HCT116 (cell line): ENCODE measurements around the gene TCEANC2. TPM values are rescaled to one million over a fixed set of nuclear protein-coding genes. Genes with fewer than 3 reads are reported as not detected.

ENCODE experiments used
- ATAC-seq: fragments of 200-7000 bp; cut with Tn5 transposase; 2 replicates; pipeline ENCODE4 v1.9.1; 2020; ENCODE audit warnings: mild to moderate bottlenecking, moderate library complexity
- BruUV-seq: library from RNA; stranded (reverse); fragments of 400-500 nt; replicated peaks from 2 replicates; lab custom pipeline; 2021; lab: Mats Ljungman, UMichigan
- CTCF ChIA-PET: fragments of 300-600 bp; sonication (Branson Sonifier 250); formaldehyde crosslinking; loops from one replicate; lab custom pipeline; 2021; ENCODE audit warnings: antibody characterized with exemption; lab: Charles Lee
- POLR2A ChIA-PET: fragments of 300-600, 350-600 bp; sonication (Branson Sonifier 250); formaldehyde crosslinking; loops from one replicate; lab custom pipeline; 2021; ENCODE audit warnings: antibody characterized with exemption; lab: Charles Lee
- RAD21 ChIA-PET, 2 experiments: fragments of 300-600 bp; sonication (Branson Sonifier 250); formaldehyde crosslinking; loops; one replicate each; lab custom pipeline; 2023; ENCODE audit warnings: low total read pairs in 2 of 2; ENCODE audit not compliant: uncharacterized antibody in 2 of 2, unreplicated experiment in 2 of 2, low non-redundant PET in 1 of 2; lab: Charles Lee
- DNase-seq: peaks from one replicate; pipeline ENCODE4 v3.0.0-alpha.2; 2010; ENCODE audit warnings: low read depth, low spot score
- H2AFZ ChIP-seq: fragments of 200-600 bp; shearing (Covaris generic), sonication (generic); 2 replicates; pipeline ENCODE4 v1.6.1; 2017; ENCODE audit warnings: low read depth, mixed run types, mixed read lengths, antibody characterized with exemption, low read length; ENCODE audit not compliant: poor library complexity, severe bottlenecking
- H3K27ac ChIP-seq: 2 replicates; pipeline ENCODE4 v1.5.1; 2012; ENCODE audit warnings: low read depth, low read length
- H3K27me3 ChIP-seq: fragments of 200-600 bp; sonication (generic); 2 replicates; pipeline ENCODE4 v1.6.1; 2016; ENCODE audit warnings: mixed run types, low read length, mixed read lengths; ENCODE audit not compliant: insufficient read depth
- H3K36me3 ChIP-seq, 2 experiments: fragments of 200-500 bp in 1 of 2; fragments of 200-600 bp in 1 of 2; sonication (Bioruptor generic) in 1 of 2; sonication (generic) in 1 of 2; 2 replicates each; pipeline versions ENCODE4 v1.5.1 to v1.6.1; 2014 to 2016; ENCODE audit warnings: low read length in 2 of 2, inconsistent platforms in 1 of 2, mixed read lengths in 1 of 2, mixed run types in 1 of 2; ENCODE audit not compliant: insufficient read depth in 2 of 2, control insufficient read depth in 1 of 2
- H3K4me1 ChIP-seq, 2 experiments: fragments of 200-600 bp in 1 of 2; sonication (generic) in 1 of 2; 2 replicates each; pipeline versions ENCODE4 v1.5.1 to v1.6.1; 2012 to 2017; ENCODE audit warnings: low read length in 2 of 2, inconsistent platforms in 1 of 2, mild to moderate bottlenecking in 1 of 2, mixed read lengths in 1 of 2, mixed run types in 1 of 2, moderate library complexity in 1 of 2; ENCODE audit not compliant: insufficient read depth in 2 of 2, control insufficient read depth in 1 of 2
- H3K4me2 ChIP-seq: fragments of 200-600 bp; sonication (generic); 2 replicates; pipeline ENCODE4 v1.6.1; 2017; ENCODE audit warnings: mixed run types, low read length, mixed read lengths
- H3K4me3 ChIP-seq, 2 experiments: fragments of 200-600 bp in 1 of 2; sonication (generic) in 1 of 2; replicated peaks in 1 of 2; 2 replicates each; pipeline ENCODE4 v1.5.1; 2011 to 2016; ENCODE audit warnings: low read length in 2 of 2, control low read depth in 1 of 2, low read depth in 1 of 2, mild to moderate bottlenecking in 1 of 2, mixed read lengths in 1 of 2, mixed run types in 1 of 2
- H3K79me2 ChIP-seq: fragments of 200-600 bp; sonication (generic); 2 replicates; pipeline ENCODE4 v1.6.1; 2017; ENCODE audit warnings: mild to moderate bottlenecking, mixed run types, low read length, moderate library complexity, mixed read lengths; ENCODE audit not compliant: insufficient read depth
- H3K9ac ChIP-seq: fragments of 200-600 bp; sonication (generic); 2 replicates; pipeline ENCODE4 v1.6.1; 2016; ENCODE audit warnings: low read length, mixed read lengths
- H3K9me2 ChIP-seq: fragments of 200-600 bp; sonication (generic), shearing (Covaris generic); 2 replicates; pipeline ENCODE4 v1.6.1; 2017; ENCODE audit warnings: mixed run types, mild to moderate bottlenecking, moderate library complexity; ENCODE audit not compliant: insufficient read depth
- H3K9me3 ChIP-seq, 2 experiments: fragments of 200-500 bp in 1 of 2; fragments of 200-600 bp in 1 of 2; sonication (Bioruptor generic) in 1 of 2; sonication (generic) in 1 of 2; 2 replicates each; pipeline ENCODE4 v1.6.1; 2014 to 2017; ENCODE audit warnings: low read length in 2 of 2, mixed read lengths in 2 of 2, inconsistent platforms in 1 of 2, low read depth in 1 of 2, mild to moderate bottlenecking in 1 of 2, mixed run types in 1 of 2, moderate library complexity in 1 of 2; ENCODE audit not compliant: control insufficient read depth in 1 of 2, insufficient read depth in 1 of 2
- H4K20me1 ChIP-seq: fragments of 200-600 bp; sonication (generic), shearing (Covaris generic); 2 replicates; pipeline ENCODE4 v1.6.1; 2017; ENCODE audit warnings: mixed run types, mild to moderate bottlenecking, moderate library complexity; ENCODE audit not compliant: insufficient read depth
- CBX3 ChIP-seq: IDR thresholded peaks from 2 replicates; pipeline ENCODE4 v1.6.1; 2012; ENCODE audit warnings: low read depth
- CTCF ChIP-seq, 3 experiments: fragments of 200-600 bp in 1 of 3; sonication (generic) in 1 of 3; IDR thresholded peaks in 2 of 3; conservative IDR thresholded peaks in 1 of 3; 2 replicates each; pipeline ENCODE4 v1.5.1; 2012 to 2017; ENCODE audit warnings: low read depth in 2 of 3, low read length in 2 of 3, antibody characterized with exemption in 1 of 3, borderline replicate concordance in 1 of 3, control low read depth in 1 of 3, mild to moderate bottlenecking in 1 of 3, mixed read lengths in 1 of 3, mixed run types in 1 of 3, moderate library complexity in 1 of 3; ENCODE audit not compliant: insufficient read depth in 1 of 3
- ELF1 ChIP-seq: IDR thresholded peaks from 2 replicates; pipeline ENCODE4 v1.6.1; 2012; ENCODE audit warnings: low read depth, borderline replicate concordance
- EZH2 ChIP-seq: fragments of 200-600 bp; sonication (generic); IDR thresholded peaks from 2 replicates; pipeline ENCODE4 v1.6.1; 2017; ENCODE audit warnings: antibody characterized with exemption, mixed run types
- FOSL1 ChIP-seq: IDR thresholded peaks from 2 replicates; pipeline ENCODE4 v1.6.1; 2012; ENCODE audit warnings: low read depth
- MAX ChIP-seq: IDR thresholded peaks from 2 replicates; pipeline ENCODE4 v1.6.1; 2012
- RAD21 ChIP-seq: IDR thresholded peaks from 2 replicates; pipeline ENCODE4 v1.6.1; 2012; ENCODE audit warnings: low read depth, mild to moderate bottlenecking
- SP1 ChIP-seq: IDR thresholded peaks from 2 replicates; pipeline ENCODE4 v1.6.1; 2012; ENCODE audit warnings: low read depth
- SRF ChIP-seq: IDR thresholded peaks from 2 replicates; pipeline ENCODE4 v1.6.1; 2012; ENCODE audit warnings: low read depth
- ZBTB33 ChIP-seq: IDR thresholded peaks from 2 replicates; pipeline ENCODE4 v1.6.1; 2011; ENCODE audit warnings: mild to moderate bottlenecking, low read length, moderate library complexity; ENCODE audit not compliant: insufficient replicate concordance; ENCODE audit errors: extremely low read depth
- ZFX ChIP-seq: fragments of 450-650 bp; IDR thresholded peaks from 2 replicates; pipeline ENCODE4 v1.6.1; 2017
- intact Hi-C: fragments of 100-400 bp; cut with micrococcal nuclease; formaldehyde crosslinking; loops from 2 replicates; pipeline ENCODE4 v1.10.0; 2022
- total RNA-seq: library from RNA; stranded (reverse); gene quantifications from one replicate; pipeline ENCODE4 v1.2.1, GENCODE V29; 2021; ENCODE audit not compliant: unreplicated experiment

The TCEANC2 gene
- total RNA-seq, 1 experiment from 2014 or later: 5.4 TPM

- RAD21 ChIA-PET: no interaction called here
- no peaks in the 10 kb centered on the region for H3K27me3 ChIP-seq
- CTCF ChIA-PET: no interaction called here
- DNase-seq (no peak), ATAC-seq (no peak)
- peaks cover under 1 to 4% of the 10 kb centered on the region in 2 experiments; a peak in 2 of 4 replicates for H3K4me1 ChIP-seq
- TF ChIP-seq ZFX (no peak), SP1 (no peak), CBX3 (no peak), CTCF (IDR thresholded peaks at IDR 0.05 in 2 of 3, conservative IDR thresholded peaks at IDR 0.05 in 1 of 3; ENCODE audit: borderline replicate concordance in 1 of 3, insufficient read depth in 1 of 3, low read depth in 2 of 3, low read length in 2 of 3) (no peak)
- BruUV-seq: no TSS peak
- no peaks in the 10 kb centered on the region for H4K20me1 ChIP-seq
- no peaks in the 10 kb centered on the region for H3K36me3 ChIP-seq
- H3K9ac ChIP-seq: no peak overlapping the region
- no peaks in the 10 kb centered on the region for H3K9me2 ChIP-seq
- H3K9me3 ChIP-seq: no peaks in the 10 kb centered on the region
- POLR2A ChIA-PET: no interaction called here
- H3K27ac ChIP-seq: no peak overlapping the region
- no peaks in the 10 kb centered on the region for H3K79me2 ChIP-seq
- H2AFZ ChIP-seq: no peak overlapping the region
- H3K4me3 ChIP-seq: no peak overlapping the region
- intact Hi-C loops: no loop called here
- no peak overlapping the region for H3K4me2 ChIP-seq
Measured at GRCh38 chr1:54009406-54009805, 44.0 kb upstream of the TCEANC2 start.

GRCh38 chr1:54010415-54011117 is 42.8 kb upstream of the TCEANC2 start:
- Histone ChIP-seq H3K4me1 (peaks cover 11 to 12% of the 10 kb centered on the region in 2 experiments), H3K36me3 (no peaks in the 10 kb centered on the region), H2AFZ (no peak overlapping the region), H3K4me2 (no peak overlapping the region), H3K27me3 (no peaks in the 10 kb centered on the region), H3K4me3 (no peak overlapping the region), H3K9me2 (no peaks in the 10 kb centered on the region), H3K79me2 (no peaks in the 10 kb centered on the region), H3K9me3 (no peaks in the 10 kb centered on the region), H3K27ac (no peak overlapping the region), H4K20me1 (no peaks in the 10 kb centered on the region), H3K9ac (no peak overlapping the region)
- intact Hi-C loops: no loop called here
- ChIA-PET CTCF (no interaction called here), RAD21 (no interaction called here), POLR2A (no interaction called here)
- ATAC-seq (no peak), DNase-seq (no peak)
- BruUV-seq: no TSS peak
- TF ChIP-seq CTCF (IDR thresholded peaks at IDR 0.05 in 2 of 3, conservative IDR thresholded peaks at IDR 0.05 in 1 of 3; ENCODE audit: borderline replicate concordance in 1 of 3, insufficient read depth in 1 of 3, low read depth in 2 of 3, low read length in 2 of 3) (no peak), RAD21 (no peak), EZH2 (no peak), ZBTB33 (no peak), FOSL1 (no peak), SRF (no peak), ELF1 (no peak), MAX (no peak)
